NAMALWA (cell line): ENCODE data around the gene WASF1.
"Not testable (repeated sequence)": the region's sequence is repeated elsewhere in the genome, so short reads cannot be mapped to it uniquely, and the experiment has no call there.

Experiments used
- DNase-seq: peaks from one replicate; pipeline ENCODE4 v3.0.0-alpha.2; 2015; ENCODE audit warnings: low spot score

WASF1 gene

GRCh38 chr6:110089323-110089722 is 90.1 kb downstream of the WASF1 start:
- DNase-seq, result no peak

- DNase-seq, result no peak
Observed at GRCh38 chr6:110085285-110085684, 94.2 kb downstream of the WASF1 start.

GRCh38 chr6:110083875-110084585 is 95.4 kb downstream of the WASF1 start:
- no peak for DNase-seq

- no peak for DNase-seq
Observed at GRCh38 chr6:110075406-110075805, 104.1 kb downstream of the WASF1 start.

- not testable (repeated sequence) for DNase-seq
Observed at GRCh38 chr6:110073474-110073873, 106.0 kb downstream of the WASF1 start.

- no peak for DNase-seq
Observed at GRCh38 chr6:110068592-110068967, 110.9 kb downstream of the WASF1 start.

GRCh38 chr6:110067837-110068591 is 111.5 kb downstream of the WASF1 start:
- DNase-seq, result no peak

GRCh38 chr6:110064744-110065524 is 114.5 kb downstream of the WASF1 start:
- no peak for DNase-seq

GRCh38 chr6:110063594-110064263 is 115.7 kb downstream of the WASF1 start:
- no peak for DNase-seq

- no peak for DNase-seq
Observed at GRCh38 chr6:110055387-110055735, 124.1 kb downstream of the WASF1 start.

GRCh38 chr6:110054664-110055386 is 124.6 kb downstream of the WASF1 start:
- DNase-seq, result no peak

GRCh38 chr6:110053395-110054240 is 125.9 kb downstream of the WASF1 start:
- peak; percentile 37 for DNase-seq

GRCh38 chr6:110050440-110050813 is 129.0 kb downstream of the WASF1 start:
- no peak for DNase-seq
